Small intestine (tissue), 7 donors: ENCODE data around the gene TMEM52. TPM values are rescaled to one million over a fixed set of nuclear protein-coding genes. Genes with fewer than 3 reads are reported as not detected.

Experiments
- DNase-seq, 2 donors: peaks; one replicate each; pipeline versions ENCODE4 v3.0.0 to v3.0.0-alpha.2; 2013
- FAIRE-seq: peaks from 2 replicates; lab custom pipeline; 2012; peaks lifted over from hg19 to GRCh38; lab: Jason Lieb, UNC
- H3K27ac ChIP-seq, 3 donors: one replicate each; pipeline ENCODE4 v1.5.1; 2013; ENCODE audit warnings: low read length in 2 of 3, mild to moderate bottlenecking in 2 of 3, control low read depth in 1 of 3, inconsistent platforms in 1 of 3, low read depth in 1 of 3, moderate library complexity in 1 of 3
- H3K27me3 ChIP-seq, 3 donors: one replicate each; pipeline ENCODE4 v1.6.1; 2013; ENCODE audit warnings: low read length in 3 of 3, inconsistent platforms in 1 of 3; ENCODE audit not compliant: control insufficient read depth in 3 of 3, insufficient read depth in 3 of 3
- H3K36me3 ChIP-seq, 3 donors: one replicate each; pipeline ENCODE4 v1.6.1; 2013; ENCODE audit warnings: low read length in 3 of 3, inconsistent platforms in 1 of 3, low read depth in 1 of 3, mild to moderate bottlenecking in 1 of 3, moderate library complexity in 1 of 3; ENCODE audit not compliant: control insufficient read depth in 3 of 3, insufficient read depth in 2 of 3
- H3K4me1 ChIP-seq, 3 donors: one replicate each; pipeline ENCODE4 v1.6.1; 2013; ENCODE audit warnings: low read length in 2 of 3, inconsistent platforms in 1 of 3, low read depth in 1 of 3, mild to moderate bottlenecking in 1 of 3, moderate library complexity in 1 of 3; ENCODE audit not compliant: control insufficient read depth in 3 of 3, insufficient read depth in 2 of 3
- H3K4me3 ChIP-seq, 3 donors: one replicate each; pipeline ENCODE4 v1.5.1; 2013; ENCODE audit warnings: low read length in 3 of 3, control low read depth in 1 of 3, inconsistent platforms in 1 of 3, low read depth in 1 of 3, mild to moderate bottlenecking in 1 of 3, moderate library complexity in 1 of 3
- H3K9me3 ChIP-seq, 2 donors: one replicate each; pipeline ENCODE4 v1.6.1; 2013; ENCODE audit warnings: low read depth in 1 of 2, low read length in 1 of 2; ENCODE audit not compliant: control insufficient read depth in 2 of 2, insufficient read depth in 1 of 2
- WGBS, 3 donors: extraction: QIAGEN DNeasy Blood & Tissue Kit; methylation state at CpG; one replicate each; pipeline ENCODE4 v1.1.7; 2013; 5-methylcytosine and 5-hydroxymethylcytosine counted together
- polyA plus RNA-seq, 4 donors: library from polyadenylated mRNA; stranded (reverse) in 3 of 4; unstranded in 1 of 4; fragments of 200-250 nt in 3 of 4; fragments of 120-200 nt in 1 of 4; gene quantifications; one replicate each; pipeline versions ENCODE4 v1.2.1 to v1.2.3, GENCODE V29; 2013
- donor health status: healthy with polysubstance abuse.
- donor health status: control.
- donor health status: control.
- donor health status: Bipolar disorder and iron deficiency.
- donor health status: healthy.

The TMEM52 gene
- polyA plus RNA-seq, 4 donors: 4.1 to 50.5 (median 5.4) TPM

- no peak overlapping the region for H3K4me3 ChIP-seq
- H3K36me3 ChIP-seq: peaks cover 0 to 13% (median 0%) of the 10 kb centered on the region in 3 donors
- peaks cover 0 to 2% (median 0%) of the 10 kb centered on the region in 3 donors for H3K27me3 ChIP-seq
- H3K9me3 ChIP-seq: no peaks in the 10 kb centered on the region
- peak overlapping the region; percentile 94 to 99 (median 98) for H3K27ac ChIP-seq
- 5 to 23% (median 23%) methylated on average over 14 of the region's 14 CpGs for WGBS, 3 donors
- FAIRE-seq (no peak), DNase-seq (peak; percentile 93 to 98)
- H3K4me1 ChIP-seq: peaks cover 6 to 61% (median 8%) of the 10 kb centered on the region in 3 donors
Observed at GRCh38 chr1:1894354-1895059, 24.6 kb downstream of the TMEM52 start.

- no peak for FAIRE-seq
- 27 to 72% (median 33%) methylated on average over 2 of the region's 2 CpGs for WGBS, 3 donors
- Histone ChIP-seq H3K9me3 (no peaks in the 10 kb centered on the region), H3K4me3 (no peak overlapping the region), H3K36me3 (peaks cover 0 to 13% (median 0%) of the 10 kb centered on the region in 3 donors), H3K4me1 (peaks cover 6 to 57% (median 8%) of the 10 kb centered on the region in 3 donors), H3K27ac (peak overlapping the region; percentile 92 to 98 (median 94)), H3K27me3 (peaks cover 0 to 2% (median 0%) of the 10 kb centered on the region in 3 donors)
- no peak for DNase-seq
Observed at GRCh38 chr1:1893997-1894353, 25.1 kb downstream of the TMEM52 start.

DNA sequence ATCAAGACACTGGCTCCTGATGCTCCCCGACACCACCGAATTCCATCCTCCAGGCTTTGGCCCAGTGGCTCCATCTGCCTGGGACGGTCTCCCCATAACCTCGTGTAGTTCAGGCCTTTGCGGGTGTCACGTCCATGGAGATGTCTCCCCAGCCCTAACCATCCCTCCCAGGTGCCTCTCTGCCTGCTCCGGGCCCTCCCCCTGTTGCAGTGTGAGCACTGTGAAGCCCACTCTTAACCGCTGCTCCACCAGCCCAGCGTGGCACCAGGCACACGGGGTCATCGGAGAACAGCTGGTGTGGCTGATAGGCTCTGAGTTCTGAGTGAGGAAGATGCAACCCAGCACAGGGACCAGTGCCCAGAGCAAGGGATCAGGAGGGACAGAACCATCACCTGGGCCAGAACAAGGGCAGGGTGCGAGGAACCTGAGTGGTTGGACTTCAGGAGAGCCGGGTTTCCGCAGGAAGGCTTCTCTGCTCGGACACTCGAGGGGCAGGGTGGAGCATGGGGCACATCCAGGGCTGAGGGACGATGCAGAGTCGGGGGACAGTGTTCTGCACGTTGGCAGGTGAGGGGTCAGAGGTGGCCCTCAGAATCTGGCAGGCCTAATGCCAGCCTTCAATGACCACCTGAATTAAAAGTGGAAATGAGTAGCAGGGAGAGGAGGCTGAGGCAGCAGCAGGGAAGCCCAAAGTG, 25.6 kb downstream of the TMEM52 start:
- peak overlapping the region in 1 of 3 donors; percentile 6 for H3K4me3 ChIP-seq
- H3K27ac ChIP-seq: peak overlapping the region; percentile 92 to 98 (median 94)
- FAIRE-seq: no peak
- peaks cover 11 to 63% (median 11%) of the 10 kb centered on the region in 3 donors for H3K4me1 ChIP-seq
- no peak for DNase-seq
- H3K36me3 ChIP-seq: peaks cover 0 to 13% (median 0%) of the 10 kb centered on the region in 3 donors
- H3K9me3 ChIP-seq: no peaks in the 10 kb centered on the region
- H3K27me3 ChIP-seq: peaks cover 0 to 2% (median 0%) of the 10 kb centered on the region in 3 donors
- 45 to 81% (median 63%) methylated on average over 19 of the region's 19 CpGs for WGBS, 3 donors

DNA sequence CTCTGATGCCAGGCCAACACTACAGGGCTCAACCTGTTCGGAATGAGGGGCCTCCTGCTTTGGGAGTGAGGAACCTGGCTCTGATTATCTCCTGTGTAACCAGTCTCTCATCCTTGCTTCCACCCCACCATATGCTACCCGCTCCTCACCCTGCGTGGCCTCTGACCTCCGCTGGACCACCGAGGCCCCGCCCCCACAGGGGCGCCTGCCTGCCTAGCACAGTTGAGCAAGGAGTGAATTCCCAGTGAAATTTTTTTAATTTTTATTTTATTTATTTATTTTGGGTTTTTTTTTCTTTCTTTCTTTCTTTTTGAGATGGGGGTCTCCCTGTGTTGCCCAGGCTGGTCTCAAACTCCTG, 26.3 kb downstream of the TMEM52 start:
- FAIRE-seq (no peak), DNase-seq (no peak)
- Histone ChIP-seq H3K4me1 (peaks cover 15 to 64% (median 16%) of the 10 kb centered on the region in 3 donors), H3K4me3 (peak overlapping the region; percentile 9 to 90 (median 62)), H3K36me3 (peaks cover 0 to 18% (median 0%) of the 10 kb centered on the region in 3 donors), H3K27me3 (peaks cover 0 to 2% (median 0%) of the 10 kb centered on the region in 3 donors), H3K9me3 (no peaks in the 10 kb centered on the region), H3K27ac (peak overlapping the region; percentile 95 to 98 (median 97))
- 23 to 69% (median 29%) methylated on average over 7 of the region's 7 CpGs for WGBS, 3 donors

DNA sequence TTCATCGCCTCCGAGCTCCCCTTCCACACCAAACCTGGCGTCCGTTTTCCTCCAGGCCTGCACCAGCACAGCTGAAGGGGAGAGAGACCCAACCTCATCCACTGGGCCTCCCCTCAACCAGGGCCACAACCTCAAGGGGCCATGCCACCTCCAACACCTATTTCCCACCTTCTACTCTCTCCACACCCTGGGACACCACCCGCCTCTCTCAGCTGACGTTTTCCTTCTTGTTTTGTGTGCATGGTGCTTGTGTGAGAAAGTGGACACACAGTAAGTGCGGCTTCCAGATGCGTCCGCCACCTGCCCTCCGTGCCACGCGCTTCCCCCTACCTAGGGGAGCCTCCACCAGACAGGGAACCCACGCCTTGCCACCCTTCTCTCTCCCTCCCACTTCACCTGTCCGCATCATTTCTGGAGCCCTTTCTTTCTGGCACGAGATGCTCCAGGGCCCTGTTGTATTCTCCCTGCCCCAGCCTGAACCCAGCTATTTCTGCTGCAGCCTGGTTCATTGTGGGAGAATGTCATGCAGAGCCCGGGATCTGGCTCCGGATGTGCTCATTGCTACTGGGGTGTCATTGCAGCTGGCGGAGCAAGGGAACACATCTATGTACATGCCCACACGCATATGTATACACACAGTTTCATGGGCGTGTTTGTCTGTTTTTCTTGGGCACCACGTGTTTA, 26.9 kb downstream of the TMEM52 start:
- Histone ChIP-seq H3K4me3 (peak overlapping the region; percentile 9 to 90 (median 62)), H3K36me3 (peaks cover 0 to 18% (median 0%) of the 10 kb centered on the region in 3 donors), H3K4me1 (peaks cover 16 to 59% (median 17%) of the 10 kb centered on the region in 3 donors), H3K27me3 (peaks cover 0 to 2% (median 0%) of the 10 kb centered on the region in 3 donors), H3K9me3 (no peaks in the 10 kb centered on the region), H3K27ac (peak overlapping the region; percentile 95 to 98 (median 97))
- DNase-seq (peak in 1 of 2 donors; percentile 57), FAIRE-seq (no peak)
- 6 to 49% (median 24%) methylated on average over 19 to 21 of the region's 21 CpGs for WGBS, 3 donors

- DNase-seq (peak; percentile 80 to 91), FAIRE-seq (no peak)
- H3K36me3 ChIP-seq: peaks cover 0 to 18% (median 0%) of the 10 kb centered on the region in 3 donors
- peak overlapping the region; percentile 62 to 97 (median 90) for H3K4me3 ChIP-seq
- peaks cover 0 to 2% (median 0%) of the 10 kb centered on the region in 3 donors for H3K27me3 ChIP-seq
- H3K4me1 ChIP-seq: peaks cover 16 to 56% (median 17%) of the 10 kb centered on the region in 3 donors
- H3K9me3 ChIP-seq: no peaks in the 10 kb centered on the region
- peak overlapping the region; percentile 95 to 98 (median 97) for H3K27ac ChIP-seq
- 0 to 2% (median 1%) methylated on average over 15 to 59 of the region's 59 CpGs for WGBS, 3 donors
Observed at GRCh38 chr1:1891349-1892078, 27.6 kb downstream of the TMEM52 start.

- H3K27me3 ChIP-seq: peaks cover 0 to 2% (median 0%) of the 10 kb centered on the region in 3 donors
- no peaks in the 10 kb centered on the region for H3K9me3 ChIP-seq
- FAIRE-seq (no peak), DNase-seq (peak; percentile 91 to 97)
- H3K4me3 ChIP-seq: peak within 1 kb of the TSS; percentile 76 to 97 (median 90)
- H3K27ac ChIP-seq: peak within 1 kb of the TSS; percentile 95 to 98 (median 97)
- WGBS, 3 donors: 0 to 1% (median 1%) methylated on average over 42 to 137 of the region's 137 CpGs
- peaks cover 0 to 18% (median 0%) of the 10 kb centered on the region in 3 donors for H3K36me3 ChIP-seq
- peaks cover 14 to 49% (median 16%) of the 10 kb centered on the region in 3 donors for H3K4me1 ChIP-seq
Observed at GRCh38 chr1:1890506-1891348, 28.4 kb downstream of the TMEM52 start, which contains the start of gene GNB1. Gene GNB1 (minus strand): TSS chr1:1891087. CDS start chr1:1825453, 65,634 bp downstream.
